ENCODE data around the gene LAPTM5. TPM values are rescaled to one million over a fixed set of nuclear protein-coding genes. Genes with fewer than 3 reads are reported as not detected.

LAPTM5 gene
- total RNA-seq, 4 donors from 2014 or later, result 21.1 to 67.8 (median 43.1) TPM

GRCh38 chr1:30701258-30701633 is 56.3 kb downstream of the LAPTM5 start:
- Histone ChIP-seq H3K4me3 (no peak overlapping the region), H3K36me3 (no peaks in the 10 kb centered on the region), H3K27me3 (no peaks in the 10 kb centered on the region), H3K4me1 (peaks cover 0 to 18% (median 0%) of the 10 kb centered on the region in 4 donors), H3K9me3 (no peaks in the 10 kb centered on the region), H3K27ac (no peak overlapping the region)
- no peak for DNase-seq (ENCODE audit: low spot score in 2 of 2)
- WGBS, 2 donors, result 75 to 81% methylated on average over 2 of the region's 2 CpGs
- no peak for TF ChIP-seq EP300 (IDR thresholded peaks at IDR 0.05)
- TF ChIP-seq CTCF (IDR thresholded peaks at IDR 0.05), result no peak

- H3K36me3 ChIP-seq, result no peaks in the 10 kb centered on the region
- no peak overlapping the region for H3K27ac ChIP-seq
- DNase-seq (ENCODE audit: low spot score in 2 of 2), result peak; percentile 42 to 44
- H3K4me1 ChIP-seq, result peaks cover 0 to 24% (median 0%) of the 10 kb centered on the region in 4 donors
- TF ChIP-seq POLR2A (IDR thresholded peaks at IDR 0.05), result no peak
- TF ChIP-seq EP300 (IDR thresholded peaks at IDR 0.05), result no peak
- no peak for TF ChIP-seq CTCF (IDR thresholded peaks at IDR 0.05)
- no peak overlapping the region for H3K4me3 ChIP-seq
- no peaks in the 10 kb centered on the region for H3K27me3 ChIP-seq
- 71 to 73% methylated on average over 7 of the region's 7 CpGs for WGBS, 2 donors
- H3K9me3 ChIP-seq, result no peaks in the 10 kb centered on the region
Measured at GRCh38 chr1:30700528-30701257, 56.9 kb downstream of the LAPTM5 start.

- Histone ChIP-seq H3K27me3 (no peaks in the 10 kb centered on the region), H3K27ac (no peak overlapping the region), H3K9me3 (no peaks in the 10 kb centered on the region), H3K36me3 (no peaks in the 10 kb centered on the region), H3K4me1 (peaks cover 0 to 27% (median 0%) of the 10 kb centered on the region in 4 donors), H3K4me3 (no peak overlapping the region)
- TF ChIP-seq CTCF (IDR thresholded peaks at IDR 0.05) (no peak), EP300 (IDR thresholded peaks at IDR 0.05) (no peak), POLR2A (IDR thresholded peaks at IDR 0.05) (no peak)
- whole genome bisulfite sequencing, 2 donors, result 90 to 93% methylated on average over 1 of the region's 1 CpG
- no peak for DNase-seq (ENCODE audit: low spot score in 2 of 2)
Measured at GRCh38 chr1:30699762-30700161, 57.8 kb downstream of the LAPTM5 start.

GRCh38 chr1:30698401-30698981 is 59.1 kb downstream of the LAPTM5 start:
- no peak for DNase-seq (ENCODE audit: low spot score in 2 of 2)
- no peak for TF ChIP-seq EP300 (IDR thresholded peaks at IDR 0.05)
- no peak for TF ChIP-seq POLR2A (IDR thresholded peaks at IDR 0.05)
- TF ChIP-seq CTCF (IDR thresholded peaks at IDR 0.05), result no peak
- H3K27ac ChIP-seq, result peak overlapping the region in 1 of 4 donors; percentile 60
- no peak overlapping the region for H3K4me3 ChIP-seq
- no peaks in the 10 kb centered on the region for H3K36me3 ChIP-seq
- peaks cover 0 to 20% (median 0%) of the 10 kb centered on the region in 4 donors for H3K4me1 ChIP-seq
- no peaks in the 10 kb centered on the region for H3K9me3 ChIP-seq
- H3K27me3 ChIP-seq, result no peaks in the 10 kb centered on the region
- 78 to 83% methylated on average over 6 of the region's 17 CpGs for WGBS, 2 donors
